LNCAP (cell line): ENCODE data around the gene UCK2.

Experiments
- TF ChIP-seq, protein P1 (sequence below): fragments of 450-650 bp; IDR thresholded peaks from 2 replicates; pipeline ENCODE4 v1.5.1; 2017; ENCODE audit warnings: mild to moderate bottlenecking

UCK2 gene

DNA sequence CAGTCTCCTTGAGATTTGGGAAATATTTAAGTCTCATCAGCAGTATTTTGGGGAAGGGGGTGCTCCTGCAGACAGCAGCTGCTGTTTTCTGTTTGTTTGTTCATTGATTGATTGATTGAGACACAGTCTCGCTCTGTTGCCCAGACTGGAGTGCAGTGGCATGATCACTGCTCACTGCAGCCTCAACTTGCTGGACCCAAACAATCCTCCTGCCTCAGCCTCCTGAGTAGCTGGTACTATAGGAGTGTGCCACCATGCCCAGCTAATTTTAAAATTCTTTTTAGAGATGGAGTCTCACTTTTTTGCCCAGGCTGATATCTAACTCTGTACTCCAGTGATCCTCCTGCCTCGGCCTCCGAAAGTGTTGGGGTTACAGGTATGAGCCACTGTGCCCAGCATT lies 18.2 kb downstream of the UCK2 start:
- TF ChIP-seq, protein P1, sequence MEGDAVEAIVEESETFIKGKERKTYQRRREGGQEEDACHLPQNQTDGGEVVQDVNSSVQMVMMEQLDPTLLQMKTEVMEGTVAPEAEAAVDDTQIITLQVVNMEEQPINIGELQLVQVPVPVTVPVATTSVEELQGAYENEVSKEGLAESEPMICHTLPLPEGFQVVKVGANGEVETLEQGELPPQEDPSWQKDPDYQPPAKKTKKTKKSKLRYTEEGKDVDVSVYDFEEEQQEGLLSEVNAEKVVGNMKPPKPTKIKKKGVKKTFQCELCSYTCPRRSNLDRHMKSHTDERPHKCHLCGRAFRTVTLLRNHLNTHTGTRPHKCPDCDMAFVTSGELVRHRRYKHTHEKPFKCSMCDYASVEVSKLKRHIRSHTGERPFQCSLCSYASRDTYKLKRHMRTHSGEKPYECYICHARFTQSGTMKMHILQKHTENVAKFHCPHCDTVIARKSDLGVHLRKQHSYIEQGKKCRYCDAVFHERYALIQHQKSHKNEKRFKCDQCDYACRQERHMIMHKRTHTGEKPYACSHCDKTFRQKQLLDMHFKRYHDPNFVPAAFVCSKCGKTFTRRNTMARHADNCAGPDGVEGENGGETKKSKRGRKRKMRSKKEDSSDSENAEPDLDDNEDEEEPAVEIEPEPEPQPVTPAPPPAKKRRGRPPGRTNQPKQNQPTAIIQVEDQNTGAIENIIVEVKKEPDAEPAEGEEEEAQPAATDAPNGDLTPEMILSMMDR: no peak

- TF ChIP-seq, protein P1: no peak
Observed at GRCh38 chr1:165845992-165846748, 18.8 kb downstream of the UCK2 start.

GRCh38 chr1:165847486-165847885 lies 20.1 kb downstream of the UCK2 start:
- TF ChIP-seq, protein P1: no peak

- TF ChIP-seq, protein P1: no peak
Observed at GRCh38 chr1:165849353-165850133, 22.1 kb downstream of the UCK2 start.

GRCh38 chr1:165851034-165851658 lies 23.7 kb downstream of the UCK2 start:
- TF ChIP-seq, protein P1: no peak

DNA sequence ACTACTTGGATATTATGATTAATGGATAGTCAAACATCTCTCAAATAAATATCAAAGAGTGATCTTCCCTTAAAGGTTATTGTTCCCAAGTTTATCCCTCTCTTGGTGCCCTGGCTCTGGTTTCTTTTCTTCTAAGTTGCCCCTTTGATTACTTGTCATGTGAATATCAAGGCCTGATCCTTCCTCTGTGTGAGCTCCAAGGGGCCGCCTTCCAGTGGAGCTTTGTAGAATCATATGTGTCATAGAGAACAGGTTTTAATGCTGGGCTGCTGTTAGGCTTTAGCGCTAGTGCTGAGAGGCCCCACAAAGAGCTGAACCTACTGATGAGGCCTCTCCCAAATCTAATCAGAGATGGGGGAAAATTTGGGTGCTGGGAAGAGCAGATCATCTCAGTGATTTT lies 25.5 kb downstream of the UCK2 start:
- TF ChIP-seq, protein P1: no peak

DNA sequence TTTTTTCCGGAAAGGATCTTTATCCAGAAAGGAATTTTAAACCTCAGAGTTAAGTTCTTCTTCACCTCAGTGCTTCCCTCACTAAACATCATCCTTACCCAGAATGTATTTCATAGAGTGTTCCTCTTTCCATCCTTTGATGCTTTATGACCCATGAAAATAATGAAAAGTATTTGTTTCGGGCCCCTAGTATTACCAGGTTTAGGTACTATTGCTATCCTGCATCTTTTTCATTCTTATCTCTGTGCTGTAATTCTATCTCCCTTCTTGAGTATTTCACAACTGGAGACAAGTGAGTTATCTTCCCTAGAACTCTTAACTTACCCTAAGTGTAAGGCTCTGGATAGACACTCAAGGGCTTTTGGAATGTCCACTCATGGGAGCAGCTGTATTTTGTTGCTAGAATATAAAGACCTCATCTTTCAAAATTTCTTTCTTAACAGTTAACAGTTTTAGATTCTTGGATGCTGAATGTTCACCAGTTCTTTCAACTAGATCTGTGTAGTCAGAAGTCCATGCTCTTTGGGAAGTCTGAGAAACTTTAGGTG lies 26.2 kb downstream of the UCK2 start:
- TF ChIP-seq, protein P1: no peak
